Testis (tissue), 2 donors: Measurements from ENCODE around the gene SMAD7.

Source experiments
- POLR2A ChIP-seq: fragments of 450-650 bp; IDR thresholded peaks from one replicate; pipeline ENCODE4 v1.6.1; 2017; ENCODE audit warnings: antibody characterized with exemption, mild to moderate bottlenecking, moderate library complexity
- TF ChIP-seq, protein P1 (sequence below), 3 experiments: fragments of 450-650 bp in 2 of 3; fragments of 200-600 bp in 1 of 3; sonication (generic) in 1 of 3; IDR thresholded peaks; one replicate each; pipeline ENCODE4 v1.5.1; 2016 to 2019; ENCODE audit warnings: antibody characterized with exemption in 3 of 3, mild to moderate bottlenecking in 2 of 3, moderate library complexity in 1 of 3

DNA sequence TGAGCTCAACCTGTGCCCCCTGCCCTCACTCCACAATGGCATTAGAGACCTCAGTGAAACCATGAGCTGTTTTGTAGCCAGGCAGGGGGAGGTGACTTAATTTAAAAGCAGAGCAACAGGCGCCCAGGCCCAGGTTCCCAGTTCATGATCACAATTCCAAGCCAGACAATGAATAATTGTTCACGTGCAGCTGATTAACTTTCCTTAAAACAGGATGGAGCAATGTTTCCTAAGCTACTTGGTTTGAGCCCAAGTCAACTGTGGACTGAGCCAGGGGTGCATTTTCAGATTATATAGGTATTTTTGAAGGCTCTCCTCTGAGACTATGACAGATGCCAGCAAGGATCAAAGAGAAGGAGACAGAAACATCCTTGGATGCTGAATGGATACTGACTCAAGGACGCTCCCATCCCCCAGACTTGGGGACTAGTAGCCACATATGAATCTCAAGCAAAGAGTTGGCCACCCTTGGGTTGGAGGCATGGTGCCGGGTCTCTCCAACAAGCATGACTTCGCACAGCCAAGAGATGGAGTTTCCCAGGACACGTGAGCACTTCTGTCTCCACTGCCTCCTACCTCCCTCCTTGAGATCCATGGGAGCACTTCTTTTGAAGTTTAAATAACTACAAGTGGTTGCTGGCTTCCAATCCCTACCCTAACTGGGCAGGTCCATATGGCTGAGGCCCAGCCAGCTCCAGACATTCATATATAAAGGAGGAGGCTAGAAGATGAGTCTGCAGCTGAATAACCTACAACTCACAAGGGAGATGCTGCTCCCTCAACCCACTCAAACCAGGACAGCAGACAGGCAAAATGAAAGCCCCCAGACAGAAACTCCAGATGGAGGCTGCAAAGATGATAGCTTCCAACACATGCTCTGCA, 12.7 kb downstream of the SMAD7 start:
- TF ChIP-seq, protein P1, sequence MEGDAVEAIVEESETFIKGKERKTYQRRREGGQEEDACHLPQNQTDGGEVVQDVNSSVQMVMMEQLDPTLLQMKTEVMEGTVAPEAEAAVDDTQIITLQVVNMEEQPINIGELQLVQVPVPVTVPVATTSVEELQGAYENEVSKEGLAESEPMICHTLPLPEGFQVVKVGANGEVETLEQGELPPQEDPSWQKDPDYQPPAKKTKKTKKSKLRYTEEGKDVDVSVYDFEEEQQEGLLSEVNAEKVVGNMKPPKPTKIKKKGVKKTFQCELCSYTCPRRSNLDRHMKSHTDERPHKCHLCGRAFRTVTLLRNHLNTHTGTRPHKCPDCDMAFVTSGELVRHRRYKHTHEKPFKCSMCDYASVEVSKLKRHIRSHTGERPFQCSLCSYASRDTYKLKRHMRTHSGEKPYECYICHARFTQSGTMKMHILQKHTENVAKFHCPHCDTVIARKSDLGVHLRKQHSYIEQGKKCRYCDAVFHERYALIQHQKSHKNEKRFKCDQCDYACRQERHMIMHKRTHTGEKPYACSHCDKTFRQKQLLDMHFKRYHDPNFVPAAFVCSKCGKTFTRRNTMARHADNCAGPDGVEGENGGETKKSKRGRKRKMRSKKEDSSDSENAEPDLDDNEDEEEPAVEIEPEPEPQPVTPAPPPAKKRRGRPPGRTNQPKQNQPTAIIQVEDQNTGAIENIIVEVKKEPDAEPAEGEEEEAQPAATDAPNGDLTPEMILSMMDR (IDR thresholded peaks at IDR 0.05): no peak
- no peak for TF ChIP-seq POLR2A
